ENCODE results near the gene PUS10. TPM values are rescaled to one million over a fixed set of nuclear protein-coding genes. Genes with fewer than 3 reads are reported as not detected.

The PUS10 gene
- total RNA-seq, 4 donors from 2014 or later: 1.0 to 5.0 (median 3.5) TPM

DNA sequence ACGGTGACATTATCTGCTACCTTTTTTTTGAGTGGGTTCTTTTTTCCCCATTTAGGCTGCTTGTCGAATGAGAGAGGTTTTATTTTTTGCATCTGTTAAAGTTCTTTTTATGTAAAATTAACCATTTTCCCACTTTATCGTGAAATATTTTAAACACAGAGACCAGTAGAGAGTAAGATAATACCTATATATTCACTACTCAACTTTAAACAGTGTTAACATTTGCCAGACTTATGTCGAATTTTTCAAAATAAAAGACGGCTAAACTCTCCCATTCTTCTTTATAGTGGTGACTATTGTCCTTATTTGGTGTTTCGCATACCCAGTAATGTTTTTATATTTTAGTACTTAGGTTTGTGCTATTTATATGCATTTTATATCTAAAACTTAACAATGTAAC is 743 bp upstream of the PUS10 start:
- peak overlapping the region; percentile 94 to 96 (median 95) for H3K27ac ChIP-seq
- H3K36me3 ChIP-seq: no peaks in the 10 kb centered on the region
- H3K4me1 ChIP-seq: peaks cover 30 to 36% of the 10 kb centered on the region in 2 donors
- in situ Hi-C loops (cut with MboI; ENCODE audit: low sequenced_read_pairs in 4 of 4) (no loop called here), intact Hi-C loops (cut with DNase I; ENCODE audit: low total_unique reads) (no loop called here)
- H3K27me3 ChIP-seq: no peaks in the 10 kb centered on the region
- ATAC-seq: no peak
- DNase-seq: no peak
- H3K4me3 ChIP-seq: peak overlapping the region; percentile 85 to 94 (median 90)
- TF ChIP-seq POLR2A (IDR thresholded peaks at IDR 0.05): no peak
- TF ChIP-seq, protein P1, sequence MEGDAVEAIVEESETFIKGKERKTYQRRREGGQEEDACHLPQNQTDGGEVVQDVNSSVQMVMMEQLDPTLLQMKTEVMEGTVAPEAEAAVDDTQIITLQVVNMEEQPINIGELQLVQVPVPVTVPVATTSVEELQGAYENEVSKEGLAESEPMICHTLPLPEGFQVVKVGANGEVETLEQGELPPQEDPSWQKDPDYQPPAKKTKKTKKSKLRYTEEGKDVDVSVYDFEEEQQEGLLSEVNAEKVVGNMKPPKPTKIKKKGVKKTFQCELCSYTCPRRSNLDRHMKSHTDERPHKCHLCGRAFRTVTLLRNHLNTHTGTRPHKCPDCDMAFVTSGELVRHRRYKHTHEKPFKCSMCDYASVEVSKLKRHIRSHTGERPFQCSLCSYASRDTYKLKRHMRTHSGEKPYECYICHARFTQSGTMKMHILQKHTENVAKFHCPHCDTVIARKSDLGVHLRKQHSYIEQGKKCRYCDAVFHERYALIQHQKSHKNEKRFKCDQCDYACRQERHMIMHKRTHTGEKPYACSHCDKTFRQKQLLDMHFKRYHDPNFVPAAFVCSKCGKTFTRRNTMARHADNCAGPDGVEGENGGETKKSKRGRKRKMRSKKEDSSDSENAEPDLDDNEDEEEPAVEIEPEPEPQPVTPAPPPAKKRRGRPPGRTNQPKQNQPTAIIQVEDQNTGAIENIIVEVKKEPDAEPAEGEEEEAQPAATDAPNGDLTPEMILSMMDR (IDR thresholded peaks at IDR 0.05 in 4 of 5, conservative IDR thresholded peaks at IDR 0.05 in 1 of 5): no peak
- no peaks in the 10 kb centered on the region for H3K9me3 ChIP-seq

DNA sequence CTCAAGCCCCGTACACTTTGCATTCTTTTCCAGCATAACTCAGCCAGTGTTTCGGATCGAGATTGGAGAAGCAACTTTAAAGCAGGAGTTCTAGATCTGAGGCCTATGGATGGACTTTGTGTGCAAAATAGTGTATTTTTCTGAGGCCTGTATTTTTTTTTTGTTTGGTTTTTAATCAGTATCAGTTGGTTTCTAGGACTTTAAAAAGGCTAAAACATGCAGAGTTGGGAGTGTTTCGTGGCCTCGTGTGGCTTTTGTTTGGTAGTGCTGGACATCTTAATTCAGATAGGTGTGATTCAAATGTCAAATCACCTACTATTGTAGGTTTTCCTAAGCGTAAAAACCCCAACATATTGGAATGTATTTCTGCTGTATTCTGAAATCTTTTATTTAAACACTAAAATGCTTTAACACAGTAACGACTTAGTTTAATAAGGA is 282 bp upstream of the PUS10 start:
- peak overlapping the region; percentile 85 to 94 (median 90) for H3K4me3 ChIP-seq
- H3K36me3 ChIP-seq: no peaks in the 10 kb centered on the region
- no peaks in the 10 kb centered on the region for H3K27me3 ChIP-seq
- no peaks in the 10 kb centered on the region for H3K9me3 ChIP-seq
- in situ Hi-C loops (cut with MboI; ENCODE audit: low sequenced_read_pairs in 4 of 4): no loop called here
- TF ChIP-seq POLR2A (IDR thresholded peaks at IDR 0.05): no peak
- TF ChIP-seq, protein P1 (IDR thresholded peaks at IDR 0.05 in 4 of 5, conservative IDR thresholded peaks at IDR 0.05 in 1 of 5): no peak
- peak overlapping the region; percentile 94 to 96 (median 95) for H3K27ac ChIP-seq
- intact Hi-C loops (cut with DNase I; ENCODE audit: low total_unique reads): no loop called here
- H3K4me1 ChIP-seq: peaks cover 30 to 36% of the 10 kb centered on the region in 2 donors
- no peak for ATAC-seq
- no peak for DNase-seq

DNA sequence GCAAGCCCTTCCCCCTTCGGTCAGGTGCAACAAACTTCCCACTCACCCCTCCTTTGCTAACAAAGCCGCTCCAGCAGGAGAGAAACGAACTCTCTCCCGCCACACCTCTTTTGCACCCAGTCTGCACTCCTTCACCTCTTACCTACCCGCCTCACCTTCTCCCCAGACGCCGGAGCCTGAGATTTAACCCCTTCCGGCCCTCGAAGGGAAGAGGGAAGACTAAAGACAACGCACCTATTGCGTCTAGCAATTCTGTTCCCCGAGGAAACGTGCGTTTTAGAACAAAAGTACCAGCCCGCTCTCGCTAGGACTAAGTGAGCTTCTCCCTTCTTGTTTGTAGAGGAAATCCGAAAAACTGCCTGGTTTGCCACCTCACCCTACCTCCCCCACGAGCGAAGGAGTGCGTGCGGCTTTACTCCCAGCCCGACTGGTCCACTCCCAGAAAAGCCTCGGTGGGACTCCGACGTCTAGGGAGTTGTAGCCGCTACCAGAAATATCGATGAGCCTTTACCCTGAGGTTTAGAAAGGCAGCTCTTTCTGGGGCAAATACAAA is 976 bp downstream of the PUS10 start:
- H3K9me3 ChIP-seq: no peaks in the 10 kb centered on the region
- H3K27me3 ChIP-seq: no peaks in the 10 kb centered on the region
- TF ChIP-seq, protein P1 (IDR thresholded peaks at IDR 0.05 in 4 of 5, conservative IDR thresholded peaks at IDR 0.05 in 1 of 5): no peak
- peak in 1 of 2 donors; percentile 82 for TF ChIP-seq POLR2A (IDR thresholded peaks at IDR 0.05)
- no peaks in the 10 kb centered on the region for H3K36me3 ChIP-seq
- peak; percentile 90 to 93 for ATAC-seq
- H3K4me3 ChIP-seq: peak overlapping the region; percentile 85 to 94 (median 90)
- intact Hi-C loops (cut with DNase I; ENCODE audit: low total_unique reads) (loop anchor here (1.0 to 2.0 kb wide), 4 partner anchors 29 to 160 kb away; partner anchors contain the start of genes REL and SANBR), in situ Hi-C loops (cut with MboI; ENCODE audit: low sequenced_read_pairs in 4 of 4) (no loop called here)
- DNase-seq: peak; percentile 70
- H3K4me1 ChIP-seq: peaks cover 34 to 37% of the 10 kb centered on the region in 2 donors
- H3K27ac ChIP-seq: peak overlapping the region; percentile 94 to 96 (median 95)

DNA sequence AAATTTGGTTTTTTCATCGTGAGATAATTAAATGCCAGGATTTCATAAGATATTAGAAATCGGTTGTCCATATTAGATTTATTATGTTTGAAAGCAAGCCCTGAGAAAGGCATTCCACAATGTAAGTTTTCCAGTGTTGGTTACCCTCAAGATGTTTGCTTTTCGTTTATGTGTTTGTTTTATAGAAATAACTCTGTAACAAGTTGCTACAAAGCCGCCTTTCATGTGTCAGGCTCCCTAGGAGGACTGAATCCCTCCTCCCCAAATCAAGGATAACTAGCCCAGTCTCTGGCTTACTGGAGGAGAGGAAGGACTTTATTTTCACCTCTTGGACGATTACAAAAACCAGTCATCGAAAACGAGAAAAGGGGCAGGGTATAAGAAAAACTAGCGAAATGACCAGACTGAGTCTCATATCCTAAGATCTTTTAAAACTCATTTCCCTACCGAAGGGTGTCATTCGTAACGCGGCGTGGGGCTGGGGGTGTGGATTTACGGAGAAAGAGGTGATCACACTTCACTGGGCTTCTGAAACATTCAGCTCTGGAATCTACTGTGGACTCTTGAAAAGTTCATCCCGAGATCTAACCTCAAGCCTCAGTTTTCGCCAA is 1.6 kb downstream of the PUS10 start:
- Histone ChIP-seq H3K27me3 (no peaks in the 10 kb centered on the region), H3K4me3 (peak overlapping the region; percentile 85 to 94 (median 90)), H3K9me3 (no peaks in the 10 kb centered on the region), H3K4me1 (peaks cover 37 to 42% of the 10 kb centered on the region in 2 donors), H3K27ac (peak overlapping the region; percentile 94 to 96 (median 95)), H3K36me3 (no peaks in the 10 kb centered on the region)
- TF ChIP-seq, protein P1 (IDR thresholded peaks at IDR 0.05 in 4 of 5, conservative IDR thresholded peaks at IDR 0.05 in 1 of 5): no peak
- no peak for TF ChIP-seq POLR2A (IDR thresholded peaks at IDR 0.05)
- in situ Hi-C loops (cut with MboI; ENCODE audit: low sequenced_read_pairs in 4 of 4) (no loop called here), intact Hi-C loops (cut with DNase I; ENCODE audit: low total_unique reads) (loop anchor here (1.0 to 2.0 kb wide), 4 partner anchors 30 to 160 kb away; partner anchors contain the start of genes REL and SANBR)
- ATAC-seq (no peak), DNase-seq (no peak)
